AG09309 (cell line): ENCODE data around the gene ZMYND8.

Experiments
- DNase-seq: peaks from one replicate; pipeline ENCODE4 v3.0.0-alpha.2; 2010; ENCODE audit warnings: low read depth
- H3K4me3 ChIP-seq: 2 replicates; pipeline ENCODE4 v1.5.1; 2011; ENCODE audit warnings: mild to moderate bottlenecking, low read depth, low read length, moderate library complexity; ENCODE audit not compliant: control insufficient read depth
- CTCF ChIP-seq: IDR thresholded peaks from 2 replicates; pipeline ENCODE4 v1.5.1; 2011; ENCODE audit warnings: mild to moderate bottlenecking, low read depth, low read length, inconsistent platforms; ENCODE audit not compliant: insufficient read depth, control insufficient read depth; ENCODE audit errors: missing control alignments

The ZMYND8 gene

GRCh38 chr20:47351643-47352331, 4.7 kb downstream of the ZMYND8 start:
- no peak overlapping the region for H3K4me3 ChIP-seq
- no peak for TF ChIP-seq CTCF
- DNase-seq = no peak

GRCh38 chr20:47350691-47351545, 5.6 kb downstream of the ZMYND8 start:
- DNase-seq = no peak
- TF ChIP-seq CTCF = no peak
- H3K4me3 ChIP-seq = no peak overlapping the region

- DNase-seq = no peak
- no peak overlapping the region for H3K4me3 ChIP-seq
- no peak for TF ChIP-seq CTCF
These were observed 6.3 kb downstream of the ZMYND8 start for GRCh38 chr20:47350181-47350550.

GRCh38 chr20:47349365-47350180, 6.9 kb downstream of the ZMYND8 start:
- no peak for TF ChIP-seq CTCF
- DNase-seq = no peak
- no peak overlapping the region for H3K4me3 ChIP-seq

- no peak for TF ChIP-seq CTCF
- H3K4me3 ChIP-seq = no peak overlapping the region
- no peak for DNase-seq
These were observed 7.9 kb downstream of the ZMYND8 start for GRCh38 chr20:47348539-47349142.
